ENCODE results near the gene LYSMD1.

DNA sequence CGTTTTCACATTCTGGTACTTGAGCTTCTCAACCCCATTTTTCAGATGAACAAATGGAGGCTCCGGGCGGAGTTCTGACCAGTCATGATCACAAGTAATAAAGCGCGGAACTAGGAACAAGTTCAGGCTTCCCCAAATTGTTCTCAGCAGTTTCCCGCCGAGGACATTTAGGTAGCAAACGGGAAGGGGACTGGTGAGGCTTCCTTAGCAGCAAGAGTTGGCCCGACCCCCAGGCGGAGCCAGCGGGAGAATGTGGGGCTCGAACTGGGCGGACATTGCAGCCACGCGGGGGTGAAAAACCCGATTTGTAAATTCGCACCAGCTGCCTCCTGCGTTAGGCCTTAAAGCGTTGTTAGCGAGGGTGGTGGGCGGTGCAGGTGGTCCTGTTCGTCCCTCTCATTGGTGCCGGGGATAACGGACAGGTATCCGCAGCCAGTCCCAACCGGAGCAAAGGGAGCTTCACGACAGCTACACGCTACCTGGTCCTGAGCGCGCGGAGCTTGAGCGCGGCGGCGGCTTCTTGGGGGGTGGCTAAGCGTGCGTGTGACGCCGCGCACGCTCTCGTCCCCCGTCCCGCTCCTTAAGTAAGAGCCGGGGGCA is 34.6 kb downstream of the LYSMD1 start:
- no peak for TF ChIP-seq POLR2AphosphoS5 (IDR thresholded peaks at IDR 0.05; ENCODE audit: borderline replicate concordance, low read depth, low read length)
- no peak for TF ChIP-seq EZH2 (IDR thresholded peaks at IDR 0.05)
- no peak for TF ChIP-seq FOXP2 (optimal IDR thresholded peaks at IDR 0.05; ENCODE audit: control extremely low read depth, extremely low read length, insufficient read depth)

Measured in SK-N-MC (cell line).